ENCODE data around the gene AMH.
A peak's percentile ranks its signal among the peaks of the same experiment; 100 is the strongest.

Gene AMH

GRCh38 chr19:2207991-2208860 lies 40.9 kb upstream of the AMH start:
- peak; percentile 78 for DNase-seq (ENCODE audit: low spot score)
- TF ChIP-seq, protein P1, sequence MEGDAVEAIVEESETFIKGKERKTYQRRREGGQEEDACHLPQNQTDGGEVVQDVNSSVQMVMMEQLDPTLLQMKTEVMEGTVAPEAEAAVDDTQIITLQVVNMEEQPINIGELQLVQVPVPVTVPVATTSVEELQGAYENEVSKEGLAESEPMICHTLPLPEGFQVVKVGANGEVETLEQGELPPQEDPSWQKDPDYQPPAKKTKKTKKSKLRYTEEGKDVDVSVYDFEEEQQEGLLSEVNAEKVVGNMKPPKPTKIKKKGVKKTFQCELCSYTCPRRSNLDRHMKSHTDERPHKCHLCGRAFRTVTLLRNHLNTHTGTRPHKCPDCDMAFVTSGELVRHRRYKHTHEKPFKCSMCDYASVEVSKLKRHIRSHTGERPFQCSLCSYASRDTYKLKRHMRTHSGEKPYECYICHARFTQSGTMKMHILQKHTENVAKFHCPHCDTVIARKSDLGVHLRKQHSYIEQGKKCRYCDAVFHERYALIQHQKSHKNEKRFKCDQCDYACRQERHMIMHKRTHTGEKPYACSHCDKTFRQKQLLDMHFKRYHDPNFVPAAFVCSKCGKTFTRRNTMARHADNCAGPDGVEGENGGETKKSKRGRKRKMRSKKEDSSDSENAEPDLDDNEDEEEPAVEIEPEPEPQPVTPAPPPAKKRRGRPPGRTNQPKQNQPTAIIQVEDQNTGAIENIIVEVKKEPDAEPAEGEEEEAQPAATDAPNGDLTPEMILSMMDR (IDR thresholded peaks at IDR 0.05; ENCODE audit: borderline replicate concordance, control extremely low read depth, extremely low read depth, insufficient read depth, missing control alignments), result peak; percentile 29
- in situ Hi-C loops (cut with MboI; ENCODE audit: low sequenced_read_pairs, unreplicated experiment), result no loop called here

GRCh38 chr19:2208975-2209374 lies 40.1 kb upstream of the AMH start:
- TF ChIP-seq, protein P1 (IDR thresholded peaks at IDR 0.05; ENCODE audit: borderline replicate concordance, control extremely low read depth, extremely low read depth, insufficient read depth, missing control alignments), result no peak
- in situ Hi-C loops (cut with MboI; ENCODE audit: low sequenced_read_pairs, unreplicated experiment), result no loop called here
- DNase-seq (ENCODE audit: low spot score), result no peak

DNA sequence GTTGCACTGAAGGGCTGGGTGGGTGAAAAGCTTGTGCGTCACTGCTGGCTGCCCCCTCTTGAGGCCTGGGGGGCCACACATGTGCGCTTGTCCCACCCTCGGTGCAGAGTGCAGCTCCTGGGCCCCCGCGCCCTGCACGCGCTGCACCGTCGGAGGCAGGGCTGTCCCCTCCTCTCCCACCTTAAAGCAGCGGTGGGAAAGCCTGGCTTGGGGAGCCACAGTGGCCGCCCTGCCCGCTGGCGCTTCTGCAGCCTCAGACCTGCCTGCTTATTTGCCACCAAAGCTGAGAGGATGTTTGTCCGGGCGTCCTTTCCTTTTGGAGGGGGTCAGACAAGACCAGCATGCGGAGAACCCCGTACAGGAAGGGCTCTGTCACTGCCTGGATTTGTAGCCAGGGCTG lies 39.7 kb upstream of the AMH start:
- in situ Hi-C loops (cut with MboI; ENCODE audit: low sequenced_read_pairs, unreplicated experiment), result no loop called here
- no peak for DNase-seq (ENCODE audit: low spot score)
- TF ChIP-seq, protein P1 (IDR thresholded peaks at IDR 0.05; ENCODE audit: borderline replicate concordance, control extremely low read depth, extremely low read depth, insufficient read depth, missing control alignments), result no peak

DNA sequence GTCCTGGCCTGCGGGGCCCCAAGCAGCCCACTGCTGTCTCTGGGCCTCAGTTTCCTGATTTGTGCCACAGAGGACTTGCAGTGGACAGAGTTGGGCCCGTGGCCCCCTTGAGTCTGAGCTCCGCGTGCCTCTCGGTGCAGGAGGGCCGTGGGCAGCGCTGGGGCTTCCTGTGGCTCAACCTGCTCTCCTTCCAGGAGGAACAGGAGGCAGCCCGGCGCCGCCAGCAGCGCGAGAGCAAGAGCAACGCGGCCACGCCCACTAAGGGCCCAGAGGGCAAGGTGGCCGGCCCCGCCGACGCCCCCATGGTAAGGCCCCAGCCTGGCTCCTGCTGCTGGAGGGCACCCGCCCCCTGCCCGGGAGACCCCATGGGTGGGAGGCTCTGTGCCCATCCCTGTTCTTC lies 38.9 kb upstream of the AMH start:
- TF ChIP-seq, protein P1 (IDR thresholded peaks at IDR 0.05; ENCODE audit: borderline replicate concordance, control extremely low read depth, extremely low read depth, insufficient read depth, missing control alignments), result no peak
- DNase-seq (ENCODE audit: low spot score), result no peak
- in situ Hi-C loops (cut with MboI; ENCODE audit: low sequenced_read_pairs, unreplicated experiment), result no loop called here

- in situ Hi-C loops (cut with MboI; ENCODE audit: low sequenced_read_pairs, unreplicated experiment), result no loop called here
- DNase-seq (ENCODE audit: low spot score), result no peak
- TF ChIP-seq, protein P1 (IDR thresholded peaks at IDR 0.05; ENCODE audit: borderline replicate concordance, control extremely low read depth, extremely low read depth, insufficient read depth, missing control alignments), result no peak
These were observed 38.0 kb upstream of the AMH start for GRCh38 chr19:2210987-2211740.

GRCh38 chr19:2212861-2213711 lies 36.0 kb upstream of the AMH start:
- DNase-seq (ENCODE audit: low spot score), result no peak
- TF ChIP-seq, protein P1 (IDR thresholded peaks at IDR 0.05; ENCODE audit: borderline replicate concordance, control extremely low read depth, extremely low read depth, insufficient read depth, missing control alignments), result no peak
- in situ Hi-C loops (cut with MboI; ENCODE audit: low sequenced_read_pairs, unreplicated experiment), result no loop called here
